Right lobe of liver (tissue), 6 donors: ENCODE results near the gene E2F1. TPM values are rescaled to one million over a fixed set of nuclear protein-coding genes. Genes with fewer than 3 reads are reported as not detected.

Experiments
- ATAC-seq, 4 donors: fragments of 200-7000 bp; cut with Tn5 transposase; one replicate each; pipeline ENCODE4 v1.9.1; 2020; ENCODE audit warnings: mild to moderate bottlenecking in 4 of 4, moderate library complexity in 4 of 4
- DNase-seq, 3 donors: peaks; one replicate each; pipeline ENCODE4 v3.0.0-alpha.2; 2020
- H3K27ac ChIP-seq, 3 donors: fragments of 200-600 bp; one replicate each; pipeline ENCODE4 v1.8.0; 2022
- H3K27me3 ChIP-seq, 2 donors: fragments of 200-600 bp; one replicate each; pipeline ENCODE4 v1.8.0; 2022
- H3K36me3 ChIP-seq, 4 donors: fragments of 200-600 bp; sonication (generic) in 1 of 4; one replicate each; pipeline versions ENCODE4 v1.5.1 to v1.8.0; 2017 to 2022; ENCODE audit warnings: control low read depth in 1 of 4
- H3K4me1 ChIP-seq, 4 donors: fragments of 200-600 bp; sonication (generic) in 1 of 4; one replicate each; pipeline versions ENCODE4 v1.5.1 to v1.8.0; 2017 to 2022; ENCODE audit warnings: control low read depth in 1 of 4
- H3K4me3 ChIP-seq, 3 donors: fragments of 200-600 bp; one replicate each; pipeline ENCODE4 v1.8.0; 2022
- H3K9me3 ChIP-seq, 4 donors: fragments of 200-600 bp; sonication (generic) in 1 of 4; one replicate each; pipeline versions ENCODE4 v1.5.1 to v1.8.0; 2017 to 2022; ENCODE audit warnings: control low read depth in 1 of 4
- CTCF ChIP-seq, 4 donors: fragments of 200-600 bp in 3 of 4; fragments of 450-650 bp in 1 of 4; IDR thresholded peaks; one replicate each; pipeline versions ENCODE4 v1.5.1 to v1.8.0; 2016 to 2022; ENCODE audit warnings: antibody characterized with exemption in 4 of 4, mild to moderate bottlenecking in 2 of 4
- POLR2A ChIP-seq: fragments of 450-650 bp; IDR thresholded peaks from one replicate; pipeline ENCODE4 v1.6.1; 2017; ENCODE audit warnings: antibody characterized with exemption, mild to moderate bottlenecking
- WGBS: methylation state at CpG from one replicate; pipeline ENCODE4 v1.1.6; 2018; ENCODE audit warnings: low coverage, low lambda C conversion rate; ENCODE audit not compliant: insufficient coverage; ENCODE audit errors: missing lambda C conversion rate; 5-methylcytosine and 5-hydroxymethylcytosine counted together
- intact Hi-C, 2 donors: fragments of 100-400 bp; cut with DNase I; formaldehyde crosslinking; loops; one replicate each; pipeline versions ENCODE4 v1.11.2 to v1.14.1; 2022
- total RNA-seq, 6 experiments: library from RNA; depleted of rRNA in 2 of 6; stranded (reverse); fragments of >200 nt in 2 of 6; fragmentation: NEBNext Ultra II Directional in 3 of 6; extraction: Animal tissue kit (Norgen Biotek cat#: 25700) in 3 of 6; gene quantifications; one replicate each; pipeline versions ENCODE4 v1.1.0 to v1.2.4, GENCODE V29; 2016 to 2023
- donor health status: DM: no; HTN: yes; CAD: no.
- donor health status: DM: no; HTN: no; CAD: no.
- donor health status: DM: no; HTN: no; CAD: no.
- donor health status: DM: no; HTN: yes; CAD: no.
- donor health status: DM: no; HTN: yes; CAD: no.

Gene E2F1
- total RNA-seq, 6 experiments from 2014 or later, result 0.24 to 8.8 (median 0.77) TPM

DNA sequence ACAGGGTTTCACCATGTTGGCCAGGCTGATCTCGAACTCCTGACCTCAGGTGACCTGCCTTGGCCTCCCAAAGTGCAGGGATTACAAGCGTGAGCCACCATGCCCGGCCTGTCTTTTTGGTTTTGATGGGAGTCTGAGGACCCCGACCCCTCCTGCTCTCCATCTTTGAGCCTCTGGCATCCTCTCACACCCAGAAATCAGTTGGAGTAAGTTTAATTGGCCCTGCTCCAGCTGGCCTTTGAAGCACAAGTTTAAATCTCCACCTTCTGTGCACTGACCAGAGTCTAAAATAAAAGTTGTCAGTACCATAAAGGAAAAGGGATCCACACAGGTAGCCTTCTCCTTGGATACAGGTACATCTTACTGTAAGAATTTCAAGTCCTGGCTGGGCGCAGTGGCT, 40.0 kb downstream of the E2F1 start:
- ATAC-seq (no peak), DNase-seq (no peak)
- intact Hi-C loops, result no loop called here
- Histone ChIP-seq H3K4me3 (no peak overlapping the region), H3K4me1 (peaks cover 0 to 38% (median 8%) of the 10 kb centered on the region in 4 donors), H3K27ac (no peak overlapping the region), H3K36me3 (peaks cover 0 to 14% (median under 1%) of the 10 kb centered on the region in 4 donors), H3K9me3 (no peaks in the 10 kb centered on the region), H3K27me3 (no peaks in the 10 kb centered on the region)
- no peak for TF ChIP-seq CTCF (IDR thresholded peaks at IDR 0.05)
- no peak for TF ChIP-seq POLR2A
- 80% methylated on average over 4 of the region's 5 CpGs for WGBS

DNA sequence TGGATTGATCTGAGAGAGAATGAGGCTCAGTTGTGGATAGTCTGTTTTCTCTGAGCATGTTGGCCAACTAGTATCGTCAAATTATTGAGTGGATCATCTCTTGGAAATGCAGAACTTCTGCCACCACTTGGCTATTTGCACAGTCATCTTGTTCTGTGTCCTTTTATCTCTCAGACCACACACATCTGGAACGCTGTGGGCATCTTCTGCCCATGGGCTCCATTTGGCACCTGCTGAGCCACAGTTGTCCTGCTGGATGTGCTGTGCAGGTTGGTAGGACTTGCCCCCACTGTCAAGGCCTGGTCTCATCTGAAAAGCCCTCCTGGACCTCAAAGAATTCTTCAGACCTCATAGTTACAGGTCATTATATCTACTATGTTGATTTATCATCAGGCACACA, 40.8 kb downstream of the E2F1 start:
- DNase-seq, result no peak
- Histone ChIP-seq H3K27me3 (no peaks in the 10 kb centered on the region), H3K4me1 (peaks cover 0 to 38% (median 8%) of the 10 kb centered on the region in 4 donors), H3K4me3 (no peak overlapping the region), H3K27ac (no peak overlapping the region), H3K36me3 (peaks cover 0 to 18% (median 3%) of the 10 kb centered on the region in 4 donors), H3K9me3 (no peaks in the 10 kb centered on the region)
- no peak for ATAC-seq
- TF ChIP-seq CTCF (IDR thresholded peaks at IDR 0.05) (no peak), POLR2A (no peak)
- 50% methylated on average over 1 of the region's 2 CpGs for WGBS
- intact Hi-C loops, result no loop called here

- no peak overlapping the region for H3K27ac ChIP-seq
- H3K4me3 ChIP-seq, result no peak overlapping the region
- DNase-seq (no peak), ATAC-seq (peak in 1 of 4 donors; percentile 28)
- H3K27me3 ChIP-seq, result no peaks in the 10 kb centered on the region
- TF ChIP-seq CTCF (IDR thresholded peaks at IDR 0.05) (no peak), POLR2A (no peak)
- 48% methylated on average over 4 of the region's 4 CpGs for WGBS
- H3K9me3 ChIP-seq, result no peaks in the 10 kb centered on the region
- intact Hi-C loops, result no loop called here
- peaks cover 0 to 22% (median 4%) of the 10 kb centered on the region in 4 donors for H3K36me3 ChIP-seq
- H3K4me1 ChIP-seq, result peaks cover 0 to 38% (median 8%) of the 10 kb centered on the region in 4 donors
Observed at GRCh38 chr20:33645072-33645358, 41.2 kb downstream of the E2F1 start.

DNA sequence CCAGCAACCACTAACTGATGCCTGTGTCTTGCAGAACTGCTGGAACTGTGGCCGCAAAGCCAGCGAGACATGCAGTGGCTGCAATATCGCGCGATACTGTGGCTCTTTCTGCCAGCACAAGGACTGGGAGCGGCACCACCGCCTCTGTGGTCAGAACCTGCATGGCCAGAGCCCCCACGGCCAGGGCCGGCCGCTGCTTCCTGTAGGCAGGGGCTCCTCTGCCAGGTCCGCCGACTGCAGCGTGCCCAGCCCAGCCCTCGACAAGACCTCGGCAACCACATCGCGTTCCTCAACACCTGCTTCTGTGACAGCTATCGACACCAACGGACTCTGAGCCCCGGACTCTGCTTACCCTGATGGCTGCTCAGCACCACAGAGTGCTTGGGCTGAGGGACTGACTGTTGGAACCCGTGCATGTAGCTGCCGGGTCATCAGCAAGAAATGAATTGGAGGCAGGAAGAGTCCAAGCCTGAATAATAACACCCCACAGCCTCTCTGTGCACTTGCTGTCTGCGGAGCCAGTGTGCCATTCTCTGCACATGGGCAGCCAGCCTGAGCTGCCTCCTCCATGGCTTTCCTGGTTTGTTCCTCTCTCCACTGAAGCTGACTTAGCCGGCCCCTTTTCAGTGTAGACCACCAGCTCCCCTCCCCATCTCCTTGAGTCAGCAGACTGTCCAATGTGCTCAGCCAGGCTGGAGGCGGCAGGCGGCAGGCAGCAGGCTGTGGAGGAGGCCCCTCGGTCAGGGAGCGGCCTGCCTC, 41.7 kb downstream of the E2F1 start:
- ATAC-seq (no peak), DNase-seq (no peak)
- no peaks in the 10 kb centered on the region for H3K27me3 ChIP-seq
- intact Hi-C loops, result no loop called here
- H3K36me3 ChIP-seq, result peaks cover 0 to 27% (median 4%) of the 10 kb centered on the region in 4 donors
- WGBS, result 80% methylated on average over 5 of the region's 28 CpGs
- no peaks in the 10 kb centered on the region for H3K9me3 ChIP-seq
- no peak overlapping the region for H3K4me3 ChIP-seq
- no peak for TF ChIP-seq POLR2A
- no peak for TF ChIP-seq CTCF (IDR thresholded peaks at IDR 0.05)
- no peak overlapping the region for H3K27ac ChIP-seq
- H3K4me1 ChIP-seq, result peaks cover 0 to 38% (median 8%) of the 10 kb centered on the region in 4 donors
